WTC11 (cell line): ENCODE results near the gene CCDC3. TPM values are rescaled to one million over a fixed set of nuclear protein-coding genes. Genes with fewer than 3 reads are reported as not detected.

ENCODE experiments used
- ATAC-seq: fragments of 200-7000 bp; cut with Tn5 transposase; 2 replicates; pipeline ENCODE4 v1.10.0; 2021; ENCODE audit warnings: mild to moderate bottlenecking, moderate library complexity
- CTCF ChIA-PET: fragments of 300-600 bp; sonication (Branson Sonifier 250); formaldehyde crosslinking; loops from one replicate; lab custom pipeline; 2021; ENCODE audit warnings: antibody characterized with exemption; lab: Charles Lee
- POLR2A ChIA-PET: fragments of 350-600 bp; sonication (Branson Sonifier 250); formaldehyde crosslinking; loops from one replicate; lab custom pipeline; 2021; ENCODE audit warnings: antibody characterized with exemption; lab: Charles Lee
- DNase-seq: peaks from one replicate; pipeline ENCODE4 v3.0.0; 2021; ENCODE audit warnings: low spot score
- H3K27ac Mint-ChIP-seq: 2 replicates; pipeline ENCODE4 v1.8.0; 2021; ENCODE audit warnings: mixed read lengths
- H3K27me3 Mint-ChIP-seq: 2 replicates; pipeline ENCODE4 v1.8.0; 2021; ENCODE audit warnings: low read depth, mild to moderate bottlenecking, moderate library complexity, mixed read lengths
- H3K36me3 Mint-ChIP-seq: 2 replicates; pipeline ENCODE4 v1.8.0; 2021; ENCODE audit warnings: mixed read lengths
- H3K4me1 Mint-ChIP-seq: 2 replicates; pipeline ENCODE4 v1.8.0; 2022; ENCODE audit warnings: mixed read lengths
- H3K4me3 Mint-ChIP-seq: 2 replicates; pipeline ENCODE4 v1.8.0; 2021; ENCODE audit warnings: mild to moderate bottlenecking, moderate library complexity, mixed read lengths
- H3K9me3 Mint-ChIP-seq: 2 replicates; pipeline ENCODE4 v1.8.0; 2021; ENCODE audit warnings: mixed read lengths
- ATF6 ChIP-seq: sonication (generic); formaldehyde crosslinking; IDR thresholded peaks from 2 replicates; pipeline ENCODE4 v1.8.1; 2023; ENCODE audit warnings: mild to moderate bottlenecking, missing genetic modification reagents
- CBFB ChIP-seq: sonication (generic); formaldehyde crosslinking; IDR thresholded peaks from 2 replicates; pipeline ENCODE4 v1.8.1; 2022; ENCODE audit warnings: mild to moderate bottlenecking, low read depth, missing genetic modification reagents
- E2F1 ChIP-seq: sonication (generic); formaldehyde crosslinking; IDR thresholded peaks from 2 replicates; pipeline ENCODE4 v1.8.0; 2022; ENCODE audit warnings: mild to moderate bottlenecking, missing genetic modification reagents
- ERG ChIP-seq: fragments of 250-450 bp; sonication (Bioruptor Pico); IDR thresholded peaks from 2 replicates; pipeline ENCODE4 v1.8.0; 2021; ENCODE audit warnings: mild to moderate bottlenecking
- ESRRA ChIP-seq: sonication (generic); formaldehyde crosslinking; IDR thresholded peaks from 2 replicates; pipeline ENCODE4 v1.8.1; 2022; ENCODE audit warnings: mild to moderate bottlenecking, missing genetic modification reagents, borderline replicate concordance
- ETV6 ChIP-seq: sonication (generic); formaldehyde crosslinking; IDR thresholded peaks from 2 replicates; pipeline ENCODE4 v1.8.1; 2022; ENCODE audit warnings: mild to moderate bottlenecking, missing genetic modification reagents
- GABPB1 ChIP-seq: sonication (generic); formaldehyde crosslinking; IDR thresholded peaks from 2 replicates; pipeline ENCODE4 v1.8.1; 2023; ENCODE audit warnings: mild to moderate bottlenecking, missing genetic modification reagents
- IRF2 ChIP-seq: sonication (generic); formaldehyde crosslinking; IDR thresholded peaks from 2 replicates; pipeline ENCODE4 v1.8.0; 2022; ENCODE audit warnings: low read depth, missing genetic modification reagents, borderline replicate concordance
- MLX ChIP-seq: sonication (generic); formaldehyde crosslinking; IDR thresholded peaks from 2 replicates; pipeline ENCODE4 v1.8.1; 2023; ENCODE audit warnings: mild to moderate bottlenecking, missing genetic modification reagents, moderate library complexity
- PRDM15 ChIP-seq: sonication (generic); formaldehyde crosslinking; IDR thresholded peaks from 2 replicates; pipeline ENCODE4 v1.8.0; 2022; ENCODE audit warnings: missing genetic modification reagents
- PRRX2 ChIP-seq: fragments of 250-450 bp; sonication (Bioruptor Pico); IDR thresholded peaks from 2 replicates; pipeline ENCODE4 v1.8.0; 2021; ENCODE audit warnings: mild to moderate bottlenecking
- SMAD3 ChIP-seq: sonication (generic); formaldehyde crosslinking; IDR thresholded peaks from 2 replicates; pipeline ENCODE4 v1.8.0; 2022; ENCODE audit warnings: missing genetic modification reagents, mild to moderate bottlenecking, borderline replicate concordance
- USF1 ChIP-seq: sonication (generic); formaldehyde crosslinking; IDR thresholded peaks from 2 replicates; pipeline ENCODE4 v1.8.0; 2022; ENCODE audit warnings: mild to moderate bottlenecking, missing genetic modification reagents
- ZBTB43 ChIP-seq: sonication (generic); formaldehyde crosslinking; IDR thresholded peaks from 2 replicates; pipeline ENCODE4 v1.8.1; 2023; ENCODE audit warnings: mild to moderate bottlenecking, missing genetic modification reagents
- ZNF416 ChIP-seq: fragments of 250-450 bp; sonication (Bioruptor Pico); IDR thresholded peaks from 2 replicates; pipeline ENCODE4 v1.9.0; 2021; ENCODE audit warnings: mild to moderate bottlenecking, inconsistent platforms
- ZNF532 ChIP-seq: fragments of 250-450 bp; sonication (Bioruptor Pico); IDR thresholded peaks from 2 replicates; pipeline ENCODE4 v1.9.0; 2021; ENCODE audit warnings: mild to moderate bottlenecking, borderline replicate concordance
- total RNA-seq: library from RNA; stranded (reverse); gene quantifications from 3 replicates; pipeline ENCODE4 v1.2.3, GENCODE V29; 2021

The CCDC3 gene
- total RNA-seq, 1 experiment from 2014 or later: 3.5 TPM

GRCh38 chr10:12937527-12937926 lies 64.0 kb downstream of the CCDC3 start (continued):
- no peak for TF ChIP-seq ZNF532 (CRISPR knock-in tag)
- TF ChIP-seq ERG: no peak
- no peak for TF ChIP-seq USF1
- no peak for TF ChIP-seq SMAD3 (CRISPR knock-in tag)

GRCh38 chr10:12934777-12935176 lies 66.7 kb downstream of the CCDC3 start:
- Mint-ChIP-seq H3K27me3 (no peaks in the 10 kb centered on the region), H3K36me3 (no peaks in the 10 kb centered on the region), H3K4me1 (peaks cover under 1% of the 10 kb centered on the region; the same call in 1 of the 2 replicates), H3K9me3 (no peaks in the 10 kb centered on the region), H3K4me3 (no peak overlapping the region), H3K27ac (no peak overlapping the region)
- ChIA-PET CTCF (no interaction called here), POLR2A (no interaction called here)
- ATAC-seq (no peak), DNase-seq (no peak)
- no peak for TF ChIP-seq E2F1 (CRISPR knock-in tag)
- TF ChIP-seq GABPB1 (CRISPR knock-in tag): no peak
- TF ChIP-seq CBFB: no peak
- no peak for TF ChIP-seq ATF6 (CRISPR knock-in tag)
- no peak for TF ChIP-seq ETV6 (CRISPR knock-in tag)
- no peak for TF ChIP-seq ZNF416 (CRISPR knock-in tag)
- no peak for TF ChIP-seq IRF2
- TF ChIP-seq ZBTB43 (CRISPR knock-in tag): no peak
- TF ChIP-seq PRRX2 (CRISPR knock-in tag): no peak
- TF ChIP-seq ESRRA: no peak
- no peak for TF ChIP-seq MLX
- no peak for TF ChIP-seq PRDM15
- TF ChIP-seq, all 79 proteins: peak for 0
